ENCODE measurements around the gene MINDY4. TPM values are rescaled to one million over a fixed set of nuclear protein-coding genes. Genes with fewer than 3 reads are reported as not detected.

The MINDY4 gene
- total RNA-seq: 5.9 and 20.3 TPM in 2 replicates

GRCh38 chr7:30771174-30771879, at the start of gene MINDY4:
Gene MINDY4, plus strand, starts transcription at chr7:30771417. Its CDS starts 77 bp downstream, at chr7:30771494.

GRCh38 chr7:30751696-30752273, 19.4 kb upstream of the MINDY4 start, which contains the start of gene INMT:
Gene INMT, plus strand, starts transcription at chr7:30752135. Its CDS starts 16 bp downstream, at chr7:30752151.

GRCh38 chr7:30911561-30911969, 140.3 kb downstream of the MINDY4 start, which contains the start of gene AQP1:
Gene AQP1, plus strand, starts transcription at chr7:30911853. Its CDS starts 57 bp downstream, at chr7:30911910.

Other genes starting within 250 kb of the MINDY4 start
- gene GARS1, start 176.5 kb upstream of the MINDY4 start, total RNA-seq: 328 and 391 TPM in 2 replicates
- not detected in 2 replicates for gene CRHR2, start 89.0 kb upstream of the MINDY4 start, total RNA-seq
- gene INMT, start 19.3 kb upstream of the MINDY4 start, total RNA-seq: 47.8 and 567 TPM in 2 replicates
- gene AQP1, start 140.4 kb downstream of the MINDY4 start, total RNA-seq: 10.9 and 133 TPM in 2 replicates
- gene GHRHR, start 192.5 kb downstream of the MINDY4 start, total RNA-seq: not detected in 2 replicates